HepG2 (cell line): Measurements from ENCODE around the gene RAB14. TPM values are rescaled to one million over a fixed set of nuclear protein-coding genes. Genes with fewer than 3 reads are reported as not detected.

Experiments used
- ARNT ChIP-seq: fragments of 450-650 bp; IDR thresholded peaks from 2 replicates; pipeline ENCODE4 v1.6.1; 2017
- CREM ChIP-seq, 2 experiments: sonication (generic) in 1 of 2; formaldehyde crosslinking in 1 of 2; IDR thresholded peaks; 2 replicates each; pipeline versions ENCODE4 v1.4.0 to v1.6.1; 2016 to 2020; ENCODE audit warnings: antibody characterized with exemption in 1 of 2, mild to moderate bottlenecking in 1 of 2, missing genetic modification reagents in 1 of 2
- HNRNPL ChIP-seq: fragments of 200-400 bp; formaldehyde crosslinking; IDR thresholded peaks from 2 replicates; pipeline ENCODE4 v1.6.1; 2017; ENCODE audit warnings: mild to moderate bottlenecking, low read depth, low read length
- MAFF ChIP-seq: IDR thresholded peaks from 2 replicates; pipeline ENCODE4 v1.6.1; 2011; ENCODE audit warnings: low read depth, low read length, improper control_type of control experiment
- MAFK ChIP-seq, 2 experiments: IDR thresholded peaks in 1 of 2; conservative IDR thresholded peaks in 1 of 2; 2 replicates each; pipeline ENCODE4 v1.6.1; 2011; ENCODE audit warnings: improper control_type of control experiment in 2 of 2, low read length in 2 of 2
- MEIS1 ChIP-seq: sonication (generic); formaldehyde crosslinking; IDR thresholded peaks from 2 replicates; pipeline ENCODE4 v1.9.0; 2021; ENCODE audit warnings: mild to moderate bottlenecking, missing genetic modification reagents, moderate library complexity, borderline replicate concordance
- MTA3 ChIP-seq: sonication (generic); formaldehyde crosslinking; IDR thresholded peaks from 2 replicates; pipeline ENCODE4 v1.4.0; 2020; ENCODE audit warnings: missing genetic modification reagents
- SALL2 ChIP-seq: sonication (generic); formaldehyde crosslinking; IDR thresholded peaks from 2 replicates; pipeline ENCODE4 v1.8.1; 2023; ENCODE audit warnings: mild to moderate bottlenecking, missing genetic modification reagents, inconsistent platforms
- ZNF749 ChIP-seq: sonication (generic); formaldehyde crosslinking; IDR thresholded peaks from 2 replicates; pipeline ENCODE4 v1.8.0; 2022; ENCODE audit warnings: mild to moderate bottlenecking, missing genetic modification reagents, moderate library complexity, borderline replicate concordance
- polyA plus RNA-seq, 8 experiments: library from polyadenylated mRNA; depleted of rRNA in 3 of 8; stranded (reverse) in 7 of 8; unstranded in 1 of 8; fragments of >200 nt; fragmentation: Illumina TruSeq in 4 of 8; extraction: Trizol in 4 of 8; gene quantifications; 2 replicates each; pipeline versions ENCODE4 v1.2.1 to v1.2.3, GENCODE V29; 2011 to 2016; ENCODE audit warnings: low read depth in 4 of 8, missing spikeins in 1 of 8, mixed read lengths in 1 of 8; ENCODE audit not compliant: insufficient read depth in 1 of 8
- total RNA-seq, 5 experiments: library from RNA; depleted of rRNA; stranded (reverse); fragments of >200 nt; fragmentation: Illumina TruSeq; extraction: Trizol; gene quantifications; 2 replicates each; pipeline ENCODE4 v1.2.3, GENCODE V29; 2016; ENCODE audit warnings: low read depth in 1 of 5
- TF ChIP-seq, protein P1 (sequence below): IDR thresholded peaks from 2 replicates; pipeline ENCODE4 v1.4.0; 2020; ENCODE audit warnings: mild to moderate bottlenecking, missing genetic modification reagents
- TF ChIP-seq, protein P2 (sequence below): sonication (generic); formaldehyde crosslinking; IDR thresholded peaks from 2 replicates; pipeline ENCODE4 v1.5.1; 2020; ENCODE audit warnings: mild to moderate bottlenecking, missing genetic modification reagents
- TF ChIP-seq, protein P3 (sequence below): sonication (generic); formaldehyde crosslinking; IDR thresholded peaks from 2 replicates; pipeline ENCODE4 v1.5.0; 2020; ENCODE audit warnings: missing genetic modification reagents, mild to moderate bottlenecking, borderline replicate concordance

The RAB14 gene
- total and polyA plus RNA-seq, 2 of the 13 experiments (the other 11 are each of a cell fraction or from before 2014, with no cell fraction given): 17.4 to 19.3 TPM

DNA sequence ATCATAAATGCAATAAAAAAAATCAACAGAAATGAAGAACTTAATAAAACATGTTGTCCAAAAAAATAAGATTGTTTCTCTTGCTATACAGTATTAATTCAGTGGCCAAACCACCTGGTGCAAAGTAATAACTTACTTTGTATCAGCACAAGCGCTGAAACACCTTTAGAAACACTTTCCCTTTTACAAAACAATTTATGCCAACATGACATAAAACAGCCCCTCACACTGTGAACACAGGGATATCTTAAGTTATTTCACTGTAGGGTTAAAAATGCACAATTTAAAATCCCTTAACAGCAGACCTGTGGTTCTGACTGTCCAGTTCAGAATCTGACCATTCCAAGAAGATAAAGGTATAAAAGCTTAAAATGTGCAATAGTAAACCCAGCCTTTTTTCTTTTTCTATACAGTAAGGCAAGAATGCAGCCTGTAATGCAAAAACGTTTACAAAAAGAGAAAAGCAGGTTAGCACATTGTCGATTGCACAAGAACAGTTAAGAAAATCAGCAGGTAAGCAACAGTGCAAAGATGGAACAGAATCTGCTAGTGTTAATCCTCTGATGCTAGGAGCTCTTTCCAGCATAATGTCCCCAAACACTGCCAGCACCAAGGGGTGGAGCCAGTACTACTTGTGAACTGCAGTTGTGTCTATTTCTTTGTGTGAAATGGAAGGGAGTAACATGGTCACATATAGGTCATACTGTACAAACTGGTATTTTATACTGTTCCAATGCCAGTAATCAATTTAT is 21.6 kb downstream of the RAB14 start (continued):
- TF ChIP-seq, protein P1, sequence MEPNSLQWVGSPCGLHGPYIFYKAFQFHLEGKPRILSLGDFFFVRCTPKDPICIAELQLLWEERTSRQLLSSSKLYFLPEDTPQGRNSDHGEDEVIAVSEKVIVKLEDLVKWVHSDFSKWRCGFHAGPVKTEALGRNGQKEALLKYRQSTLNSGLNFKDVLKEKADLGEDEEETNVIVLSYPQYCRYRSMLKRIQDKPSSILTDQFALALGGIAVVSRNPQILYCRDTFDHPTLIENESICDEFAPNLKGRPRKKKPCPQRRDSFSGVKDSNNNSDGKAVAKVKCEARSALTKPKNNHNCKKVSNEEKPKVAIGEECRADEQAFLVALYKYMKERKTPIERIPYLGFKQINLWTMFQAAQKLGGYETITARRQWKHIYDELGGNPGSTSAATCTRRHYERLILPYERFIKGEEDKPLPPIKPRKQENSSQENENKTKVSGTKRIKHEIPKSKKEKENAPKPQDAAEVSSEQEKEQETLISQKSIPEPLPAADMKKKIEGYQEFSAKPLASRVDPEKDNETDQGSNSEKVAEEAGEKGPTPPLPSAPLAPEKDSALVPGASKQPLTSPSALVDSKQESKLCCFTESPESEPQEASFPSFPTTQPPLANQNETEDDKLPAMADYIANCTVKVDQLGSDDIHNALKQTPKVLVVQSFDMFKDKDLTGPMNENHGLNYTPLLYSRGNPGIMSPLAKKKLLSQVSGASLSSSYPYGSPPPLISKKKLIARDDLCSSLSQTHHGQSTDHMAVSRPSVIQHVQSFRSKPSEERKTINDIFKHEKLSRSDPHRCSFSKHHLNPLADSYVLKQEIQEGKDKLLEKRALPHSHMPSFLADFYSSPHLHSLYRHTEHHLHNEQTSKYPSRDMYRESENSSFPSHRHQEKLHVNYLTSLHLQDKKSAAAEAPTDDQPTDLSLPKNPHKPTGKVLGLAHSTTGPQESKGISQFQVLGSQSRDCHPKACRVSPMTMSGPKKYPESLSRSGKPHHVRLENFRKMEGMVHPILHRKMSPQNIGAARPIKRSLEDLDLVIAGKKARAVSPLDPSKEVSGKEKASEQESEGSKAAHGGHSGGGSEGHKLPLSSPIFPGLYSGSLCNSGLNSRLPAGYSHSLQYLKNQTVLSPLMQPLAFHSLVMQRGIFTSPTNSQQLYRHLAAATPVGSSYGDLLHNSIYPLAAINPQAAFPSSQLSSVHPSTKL (CRISPR knock-in tag): 0 out of 2 replicates have a peak, but pooled peaks have one; percentile 15
- peak; percentile 57 for TF ChIP-seq MAFF
- no peak for TF ChIP-seq MTA3
- peak; percentile 54 to 61 for TF ChIP-seq MAFK (conservative IDR thresholded peaks at IDR 0.05 in 1 of 2, IDR thresholded peaks at IDR 0.05 in 1 of 2; ENCODE audit: low read length in 2 of 2)
- TF ChIP-seq HNRNPL: no peak
- TF ChIP-seq, protein P2, sequence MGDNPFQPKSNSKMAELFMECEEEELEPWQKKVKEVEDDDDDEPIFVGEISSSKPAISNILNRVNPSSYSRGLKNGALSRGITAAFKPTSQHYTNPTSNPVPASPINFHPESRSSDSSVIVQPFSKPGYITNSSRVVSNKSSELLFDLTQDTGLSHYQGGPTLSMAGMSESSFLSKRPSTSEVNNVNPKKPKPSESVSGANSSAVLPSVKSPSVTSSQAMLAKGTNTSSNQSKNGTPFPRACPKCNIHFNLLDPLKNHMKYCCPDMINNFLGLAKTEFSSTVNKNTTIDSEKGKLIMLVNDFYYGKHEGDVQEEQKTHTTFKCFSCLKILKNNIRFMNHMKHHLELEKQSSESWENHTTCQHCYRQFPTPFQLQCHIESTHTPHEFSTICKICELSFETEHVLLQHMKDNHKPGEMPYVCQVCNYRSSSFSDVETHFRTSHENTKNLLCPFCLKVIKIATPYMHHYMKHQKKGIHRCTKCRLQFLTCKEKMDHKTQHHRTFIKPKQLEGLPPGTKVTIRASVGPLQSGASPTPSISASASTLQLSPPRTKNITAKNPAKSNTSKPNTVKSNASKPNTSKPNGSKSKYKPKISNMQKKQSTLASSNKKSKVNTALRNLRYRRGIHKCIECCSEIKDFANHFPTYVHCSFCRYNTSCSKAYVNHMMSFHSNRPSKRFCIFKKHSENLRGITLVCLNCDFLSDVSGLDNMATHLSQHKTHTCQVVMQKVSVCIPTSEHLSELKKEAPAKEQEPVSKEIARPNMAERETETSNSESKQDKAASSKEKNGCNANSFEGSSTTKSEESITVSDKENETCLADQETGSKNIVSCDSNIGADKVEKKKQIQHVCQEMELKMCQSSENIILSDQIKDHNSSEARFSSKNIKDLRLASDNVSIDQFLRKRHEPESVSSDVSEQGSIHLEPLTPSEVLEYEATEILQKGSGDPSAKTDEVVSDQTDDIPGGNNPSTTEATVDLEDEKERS (CRISPR knock-in tag): no peak
- TF ChIP-seq ARNT: no peak
- TF ChIP-seq, protein P3, sequence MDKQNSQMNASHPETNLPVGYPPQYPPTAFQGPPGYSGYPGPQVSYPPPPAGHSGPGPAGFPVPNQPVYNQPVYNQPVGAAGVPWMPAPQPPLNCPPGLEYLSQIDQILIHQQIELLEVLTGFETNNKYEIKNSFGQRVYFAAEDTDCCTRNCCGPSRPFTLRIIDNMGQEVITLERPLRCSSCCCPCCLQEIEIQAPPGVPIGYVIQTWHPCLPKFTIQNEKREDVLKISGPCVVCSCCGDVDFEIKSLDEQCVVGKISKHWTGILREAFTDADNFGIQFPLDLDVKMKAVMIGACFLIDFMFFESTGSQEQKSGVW (CRISPR knock-in tag): no peak
- no peak for TF ChIP-seq MEIS1 (CRISPR knock-in tag)
- TF ChIP-seq ZNF749 (CRISPR knock-in tag): no peak
- no peak for TF ChIP-seq SALL2
- TF ChIP-seq CREM (IDR thresholded peaks at IDR 0.05): no peak
- TF ChIP-seq CREM (CRISPR knock-in tag; IDR thresholded peaks at IDR 0.05): no peak
- TF ChIP-seq, all 625 proteins: peak for 7
